PC-9 (cell line): ENCODE data around the gene ZNF563. TPM values are rescaled to one million over a fixed set of nuclear protein-coding genes. Genes with fewer than 3 reads are reported as not detected.
"Not testable (repeated sequence)": the region's sequence is repeated elsewhere in the genome, so short reads cannot be mapped to it uniquely, and the experiment has no call there.

Experiments
- BruUV-seq: library from RNA; stranded (reverse); fragments of 400-500 nt; replicated peaks from 2 replicates; lab custom pipeline; 2021; lab: Mats Ljungman, UMichigan
- CTCF ChIA-PET: fragments of 300-600 bp; sonication (Branson Sonifier 250); formaldehyde crosslinking; loops from one replicate; lab custom pipeline; 2022; ENCODE audit warnings: antibody characterized with exemption; lab: Charles Lee
- POLR2A ChIA-PET: fragments of 300-600 bp; sonication (Branson Sonifier 250); formaldehyde crosslinking; loops from one replicate; lab custom pipeline; 2022; ENCODE audit warnings: antibody characterized with exemption; ENCODE audit not compliant: unreplicated experiment; lab: Charles Lee
- DNase-seq, 2 experiments: peaks; one replicate each; pipeline versions ENCODE4 v3.0.0 to v3.0.0-alpha.2; 2015 to 2022; ENCODE audit warnings: mixed read lengths in 1 of 2
- H2AFZ ChIP-seq: fragments of 200-600 bp; sonication (generic); 2 replicates; pipeline ENCODE4 v1.8.1; 2017; ENCODE audit warnings: antibody characterized with exemption
- H3F3A ChIP-seq: fragments of 200-600 bp; sonication (generic); 2 replicates; pipeline ENCODE4 v1.8.1; 2017; ENCODE audit warnings: antibody characterized with exemption, mild to moderate bottlenecking, low read depth; ENCODE audit not compliant: insufficient read depth
- H3K27ac ChIP-seq: fragments of 200-600 bp; sonication (generic); 2 replicates; pipeline ENCODE4 v1.6.1; 2016; ENCODE audit warnings: mixed run types
- H3K27me3 ChIP-seq: fragments of 200-600 bp; sonication (generic); 2 replicates; pipeline ENCODE4 v1.6.1; 2016; ENCODE audit warnings: low read depth, mixed run types; ENCODE audit not compliant: insufficient read depth
- H3K36me3 ChIP-seq: fragments of 200-600 bp; sonication (generic); 2 replicates; pipeline ENCODE4 v1.6.1; 2016; ENCODE audit warnings: low read depth, mixed run types
- H3K4me1 ChIP-seq: fragments of 200-600 bp; sonication (generic); replicated peaks from 2 replicates; pipeline ENCODE4 v1.6.1; 2016; ENCODE audit warnings: mixed run types; ENCODE audit not compliant: insufficient read depth
- H3K4me2 ChIP-seq: fragments of 200-600 bp; sonication (generic); 2 replicates; pipeline ENCODE4 v1.6.1; 2017; ENCODE audit warnings: mixed run types
- H3K4me3 ChIP-seq: fragments of 200-600 bp; sonication (generic); 2 replicates; pipeline ENCODE4 v1.6.1; 2016; ENCODE audit warnings: mixed run types
- H3K79me2 ChIP-seq: fragments of 200-600 bp; sonication (generic); 2 replicates; pipeline ENCODE4 v1.6.1; 2017; ENCODE audit warnings: low read depth, mixed run types
- H3K9me2 ChIP-seq: fragments of 200-600 bp; sonication (generic); 2 replicates; pipeline ENCODE4 v1.8.1; 2017; ENCODE audit warnings: mild to moderate bottlenecking; ENCODE audit not compliant: insufficient read depth
- H3K9me3 ChIP-seq: fragments of 200-600 bp; sonication (generic); 2 replicates; pipeline ENCODE4 v1.8.1; 2016; ENCODE audit warnings: low read depth; ENCODE audit not compliant: insufficient read depth
- H4K20me1 ChIP-seq: fragments of 200-600 bp; sonication (generic); 2 replicates; pipeline ENCODE4 v1.8.1; 2017; ENCODE audit not compliant: insufficient read depth
- EZH2 ChIP-seq: fragments of 200-600 bp; sonication (generic); IDR thresholded peaks from 2 replicates; pipeline ENCODE4 v1.8.0; 2017; ENCODE audit warnings: antibody characterized with exemption, low read depth
- intact Hi-C: fragments of 100-400 bp; cut with micrococcal nuclease; formaldehyde crosslinking; loops from one replicate; pipeline ENCODE4 v1.10.0; 2022; ENCODE audit not compliant: unreplicated experiment
- total RNA-seq: library from RNA; stranded (reverse); gene quantifications from 2 replicates; pipeline ENCODE4 v1.2.3, GENCODE V29; 2021
- TF ChIP-seq, protein P1 (sequence below): fragments of 200-600 bp; sonication (generic); conservative IDR thresholded peaks from 2 replicates; pipeline ENCODE4 v1.6.1; 2017; ENCODE audit warnings: mixed run types, antibody characterized with exemption, mild to moderate bottlenecking, moderate library complexity

The ZNF563 gene
- total RNA-seq, 1 experiment from 2014 or later, result 1.8 TPM

DNA sequence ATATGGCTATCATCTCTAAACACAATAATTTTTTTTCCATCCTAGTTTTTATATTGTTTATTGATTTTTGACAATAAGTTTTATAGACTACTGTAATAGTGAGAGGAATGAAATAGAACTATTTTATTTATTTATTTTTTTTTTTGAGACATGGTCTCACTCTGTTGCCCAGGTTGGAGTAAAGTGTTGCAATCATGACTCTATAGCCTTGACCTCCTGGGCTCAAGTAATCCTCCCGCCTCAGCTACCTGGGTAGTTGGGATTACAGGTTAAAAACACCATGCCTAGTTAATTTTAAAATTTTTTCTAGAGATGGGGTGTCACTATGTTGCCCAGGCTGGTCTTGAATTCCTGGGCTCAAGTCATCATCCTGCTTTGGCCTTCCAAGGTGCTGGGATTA is 40.6 kb upstream of the ZNF563 start:
- Histone ChIP-seq H3F3A (no peaks in the 10 kb centered on the region), H3K27me3 (peaks cover 12% of the 10 kb centered on the region; the same call in 1 of the 2 replicates), H3K27ac (no peak overlapping the region), H3K79me2 (no peaks in the 10 kb centered on the region), H3K9me3 (peaks cover 9% of the 10 kb centered on the region), H3K9me2 (no peaks in the 10 kb centered on the region), H3K4me2 (no peak overlapping the region), H4K20me1 (no peaks in the 10 kb centered on the region), H3K36me3 (no peaks in the 10 kb centered on the region), H2AFZ (no peak overlapping the region), H3K4me3 (no peak overlapping the region), H3K4me1 (no peaks in the 10 kb centered on the region)
- no TSS peak for BruUV-seq
- no peak for DNase-seq
- intact Hi-C loops, result no loop called here
- ChIA-PET CTCF (no interaction called here), POLR2A (no interaction called here)
- TF ChIP-seq EZH2, result no peak
- TF ChIP-seq, protein P1, sequence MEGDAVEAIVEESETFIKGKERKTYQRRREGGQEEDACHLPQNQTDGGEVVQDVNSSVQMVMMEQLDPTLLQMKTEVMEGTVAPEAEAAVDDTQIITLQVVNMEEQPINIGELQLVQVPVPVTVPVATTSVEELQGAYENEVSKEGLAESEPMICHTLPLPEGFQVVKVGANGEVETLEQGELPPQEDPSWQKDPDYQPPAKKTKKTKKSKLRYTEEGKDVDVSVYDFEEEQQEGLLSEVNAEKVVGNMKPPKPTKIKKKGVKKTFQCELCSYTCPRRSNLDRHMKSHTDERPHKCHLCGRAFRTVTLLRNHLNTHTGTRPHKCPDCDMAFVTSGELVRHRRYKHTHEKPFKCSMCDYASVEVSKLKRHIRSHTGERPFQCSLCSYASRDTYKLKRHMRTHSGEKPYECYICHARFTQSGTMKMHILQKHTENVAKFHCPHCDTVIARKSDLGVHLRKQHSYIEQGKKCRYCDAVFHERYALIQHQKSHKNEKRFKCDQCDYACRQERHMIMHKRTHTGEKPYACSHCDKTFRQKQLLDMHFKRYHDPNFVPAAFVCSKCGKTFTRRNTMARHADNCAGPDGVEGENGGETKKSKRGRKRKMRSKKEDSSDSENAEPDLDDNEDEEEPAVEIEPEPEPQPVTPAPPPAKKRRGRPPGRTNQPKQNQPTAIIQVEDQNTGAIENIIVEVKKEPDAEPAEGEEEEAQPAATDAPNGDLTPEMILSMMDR, result no peak

DNA sequence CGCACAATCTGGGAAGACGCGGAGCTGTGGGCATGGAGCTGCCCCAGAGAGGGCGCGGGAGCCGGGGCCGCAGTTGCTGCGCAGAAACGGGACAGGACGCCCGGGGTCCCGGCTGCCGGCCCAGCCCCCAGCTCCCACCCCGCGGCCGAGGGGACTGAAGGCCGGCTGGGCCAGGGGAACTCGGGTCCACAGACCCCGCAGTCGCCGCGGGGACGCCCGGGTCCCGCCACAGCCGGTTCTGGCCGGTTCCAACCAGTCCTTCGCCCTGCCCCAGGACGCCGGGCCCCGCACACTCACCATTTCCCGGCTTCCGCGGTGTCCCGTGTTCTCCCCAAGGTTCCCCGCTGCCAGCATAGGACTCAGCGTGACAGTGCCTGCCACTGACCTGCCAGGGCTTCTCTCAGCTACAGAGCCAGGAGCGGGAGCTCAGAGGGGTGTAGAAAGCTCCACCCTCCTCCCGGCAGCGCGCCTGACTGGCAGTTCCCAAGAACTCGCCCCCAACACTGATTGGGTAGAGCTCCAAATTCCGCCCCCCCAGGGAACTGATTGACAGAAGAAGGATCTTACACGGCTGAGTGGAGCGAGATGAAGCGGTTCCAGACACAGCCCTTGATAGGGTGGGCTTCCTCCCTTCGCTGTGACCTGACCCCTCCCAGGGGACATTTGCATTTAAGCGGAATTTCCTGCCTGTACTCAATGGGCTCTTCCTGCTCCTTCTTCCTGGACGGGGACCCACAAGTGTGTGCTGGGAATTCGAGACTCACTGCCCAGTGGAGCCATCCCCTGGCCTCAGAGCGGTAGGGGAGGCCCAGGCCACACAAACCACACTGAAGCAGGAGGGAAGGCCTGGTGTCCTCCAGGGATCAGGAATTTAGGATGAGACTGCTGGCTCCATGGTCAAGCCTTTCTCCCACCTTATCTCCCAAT is 32.1 kb upstream of the ZNF563 start, which contains the start of gene ZNF442:
Gene ZNF442, minus strand, starts transcription at position 448 of the 927 bp plus-strand sequence. CDS start 2,052 bp downstream, outside the sequence.
- no peaks in the 10 kb centered on the region for H3K79me2 ChIP-seq
- no peak within 1 kb of the TSS for H3K27ac ChIP-seq
- H3K4me1 ChIP-seq, result no peaks in the 10 kb centered on the region
- H3K36me3 ChIP-seq, result no peaks in the 10 kb centered on the region
- no TSS peak for BruUV-seq
- ChIA-PET CTCF (interaction anchor here (0.6 kb wide), 1 partner anchor 275 kb away, joined by 4 read pairs; no protein-coding TSS in a partner anchor), POLR2A (interaction anchor here (0.5 to 0.7 kb wide), 4 partner anchors 51 to 895 kb away, joined by 3 to 27 read pairs (median 7); no protein-coding TSS in a partner anchor)
- H3K4me2 ChIP-seq, result peak within 1 kb of the TSS; percentile 69
- H3F3A ChIP-seq, result no peaks in the 10 kb centered on the region
- DNase-seq, result peak; percentile 78 to 80
- H3K9me3 ChIP-seq, result no peaks in the 10 kb centered on the region
- H3K27me3 ChIP-seq, result peaks cover 27% of the 10 kb centered on the region; the same call in 1 of the 2 replicates
- TF ChIP-seq EZH2, result no peak
- TF ChIP-seq, protein P1, result no peak
- peak within 1 kb of the TSS; percentile 32; the same call in 1 of the 2 replicates for H3K4me3 ChIP-seq
- H3K9me2 ChIP-seq, result no peaks in the 10 kb centered on the region
- intact Hi-C loops, result no loop called here
- H2AFZ ChIP-seq, result peak within 1 kb of the TSS; percentile 81
- H4K20me1 ChIP-seq, result no peaks in the 10 kb centered on the region

DNA sequence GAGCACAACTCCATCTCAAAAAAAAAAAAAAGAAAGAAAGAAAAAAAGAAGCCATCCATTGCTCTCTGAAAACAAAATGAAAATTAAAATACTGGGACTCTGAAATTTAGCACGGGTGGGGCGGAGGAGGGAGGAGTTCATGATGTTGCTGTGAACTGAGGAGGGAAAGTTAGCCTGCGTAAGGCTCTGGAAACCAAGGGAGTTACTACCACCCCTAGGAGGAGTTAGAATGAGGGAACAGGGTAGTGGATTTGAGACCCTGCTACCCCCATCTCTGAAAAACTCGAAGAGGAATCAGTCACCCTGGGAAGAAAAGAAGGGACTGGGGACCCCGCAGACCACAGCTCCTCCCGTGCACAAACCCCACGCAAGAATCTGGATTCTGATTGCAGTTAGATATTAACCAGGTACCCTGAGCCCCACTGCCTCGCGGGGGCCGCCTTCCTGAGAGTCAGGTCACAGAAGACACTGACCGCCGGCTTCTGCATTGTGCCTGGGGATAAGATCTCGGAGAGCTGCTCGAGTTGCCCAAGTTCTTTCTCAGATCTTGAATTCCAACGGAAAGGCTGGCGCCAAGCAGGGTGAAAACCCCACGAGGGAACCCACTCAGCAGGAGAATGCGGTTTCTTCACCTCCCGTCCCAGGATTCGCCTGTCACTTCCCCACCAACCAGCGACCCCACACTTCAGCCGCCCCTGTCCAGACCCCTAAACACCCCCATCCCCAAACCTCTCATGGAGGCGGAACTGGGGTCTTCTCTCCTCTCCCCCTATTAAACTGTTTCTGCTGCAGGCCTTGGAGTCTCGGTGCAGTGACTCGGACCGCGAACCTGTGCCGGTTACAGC is 31.2 kb upstream of the ZNF563 start:
- no peaks in the 10 kb centered on the region for H3K9me3 ChIP-seq
- peaks cover 26% of the 10 kb centered on the region; the same call in 1 of the 2 replicates for H3K27me3 ChIP-seq
- H3F3A ChIP-seq, result no peaks in the 10 kb centered on the region
- H3K4me2 ChIP-seq, result peak overlapping the region; percentile 69
- H3K4me3 ChIP-seq, result peak overlapping the region; percentile 32; the same call in 1 of the 2 replicates
- POLR2A ChIA-PET, result interaction anchor here (0.5 kb wide), 1 partner anchor 896 kb away, joined by 3 read pairs; no protein-coding TSS in a partner anchor
- no peaks in the 10 kb centered on the region for H3K36me3 ChIP-seq
- CTCF ChIA-PET, result no interaction called here
- no peak for TF ChIP-seq EZH2
- TF ChIP-seq, protein P1, result no peak
- H3K4me1 ChIP-seq, result no peaks in the 10 kb centered on the region
- H3K27ac ChIP-seq, result no peak overlapping the region
- H3K79me2 ChIP-seq, result no peaks in the 10 kb centered on the region
- peak overlapping the region; percentile 81 for H2AFZ ChIP-seq
- no peak for DNase-seq
- BruUV-seq, result no TSS peak
- H3K9me2 ChIP-seq, result no peaks in the 10 kb centered on the region
- intact Hi-C loops, result no loop called here
- H4K20me1 ChIP-seq, result no peaks in the 10 kb centered on the region

DNA sequence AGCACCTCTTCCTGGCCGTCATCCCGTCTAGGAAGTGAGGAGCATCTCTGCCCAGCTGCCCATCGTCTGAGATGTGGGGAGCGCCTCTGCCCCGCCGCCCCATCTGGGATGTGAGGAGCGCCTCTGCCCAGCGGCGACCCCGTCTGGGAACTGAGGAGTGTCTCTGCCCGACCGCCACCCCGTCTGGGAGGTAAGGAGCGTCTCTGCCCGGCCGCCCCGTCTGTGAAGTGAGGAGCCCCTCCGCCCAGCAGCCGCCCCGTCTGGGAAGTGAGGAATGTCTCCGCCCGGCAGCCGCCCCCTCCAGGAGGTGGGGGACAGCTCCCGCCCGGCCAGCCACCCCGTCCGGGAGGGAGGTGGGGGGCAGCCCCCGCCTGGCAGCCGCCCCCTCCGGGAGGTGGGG is 28.8 kb upstream of the ZNF563 start:
- H3K27ac ChIP-seq, H4K20me1 ChIP-seq, BruUV-seq, H3K9me3 ChIP-seq, H3K9me2 ChIP-seq, H3K79me2 ChIP-seq, CTCF ChIA-PET, H3K36me3 ChIP-seq, H3K4me2 ChIP-seq, H3F3A ChIP-seq, intact Hi-C loops, H3K4me3 ChIP-seq, H2AFZ ChIP-seq, POLR2A ChIA-PET, H3K4me1 ChIP-seq, DNase-seq: not testable (repeated sequence)
- peaks cover 13% of the 10 kb centered on the region; the same call in 1 of the 2 replicates for H3K27me3 ChIP-seq
